GM12878 (cell line): ENCODE results near the gene GPR176. TPM values are rescaled to one million over a fixed set of nuclear protein-coding genes. Genes with fewer than 3 reads are reported as not detected.

Experiments used
- ATAC-seq: fragments of 200-7000 bp; cut with Tn5 transposase; 3 replicates; pipeline ENCODE4 v1.9.1; 2020; ENCODE audit warnings: mild to moderate bottlenecking, moderate library complexity
- BruUV-seq: library from RNA; stranded (reverse); fragments of 400-500 nt; replicated peaks from 2 replicates; lab custom pipeline; 2021; lab: Mats Ljungman, UMichigan
- CTCF ChIA-PET: fragments of 300-600 bp; sonication (Branson Sonifier 250); formaldehyde crosslinking; extraction: SDS; loops from one replicate; lab custom pipeline; 2021; ENCODE audit warnings: inconsistent platforms; lab: Yijun Ruan, JAX
- POLR2A ChIA-PET: fragments of 350-600 bp; formaldehyde crosslinking; extraction: SDS; loops from one replicate; lab custom pipeline; 2021; ENCODE audit warnings: inconsistent platforms; lab: Charles Lee
- RAD21 ChIA-PET: fragments of 300-600 bp; sonication (Branson Sonifier 250); formaldehyde crosslinking; loops from one replicate; lab custom pipeline; 2023; ENCODE audit warnings: antibody characterized with exemption; ENCODE audit not compliant: unreplicated experiment; lab: Charles Lee
- SMC1A ChIA-PET: fragments of 300-600 bp; sonication (Branson Sonifier 250); formaldehyde crosslinking; loops from one replicate; lab custom pipeline; 2023; ENCODE audit not compliant: unreplicated experiment, uncharacterized antibody; lab: Charles Lee
- DNase-seq: peaks from one replicate; pipeline ENCODE4 v3.0.0-alpha.2; 2011; ENCODE audit warnings: low read depth, low spot score
- FAIRE-seq: peaks from 3 replicates; lab custom pipeline; 2011; peaks lifted over from hg19 to GRCh38; lab: Jason Lieb, UNC
- H2AFZ ChIP-seq: 2 replicates; pipeline ENCODE4 v1.6.0; 2011; ENCODE audit warnings: low read depth, low read length, control low read depth; ENCODE audit not compliant: control insufficient read depth
- H3K27ac ChIP-seq: 2 replicates; pipeline ENCODE4 v1.5.1; 2011; ENCODE audit warnings: control low read depth; ENCODE audit not compliant: control insufficient read depth, insufficient read depth
- H3K27me3 ChIP-seq, 2 experiments: replicated peaks in 1 of 2; 2 replicates each; pipeline versions ENCODE4 v1.6.0 to v1.6.1; 2011; ENCODE audit warnings: low read length in 1 of 2; ENCODE audit not compliant: control insufficient read depth in 2 of 2, insufficient read depth in 2 of 2
- H3K36me3 ChIP-seq, 2 experiments: 2 replicates each; pipeline ENCODE4 v1.5.1; 2011; ENCODE audit warnings: low read length in 1 of 2; ENCODE audit not compliant: control insufficient read depth in 2 of 2, insufficient read depth in 2 of 2
- H3K4me1 ChIP-seq: 2 replicates; pipeline ENCODE4 v1.6.1; 2011; ENCODE audit warnings: mild to moderate bottlenecking, low read length, moderate library complexity, mixed read lengths; ENCODE audit not compliant: control insufficient read depth, insufficient read depth
- H3K4me2 ChIP-seq: 2 replicates; pipeline ENCODE4 v1.6.0; 2011; ENCODE audit warnings: control low read depth; ENCODE audit not compliant: control insufficient read depth, insufficient read depth
- H3K4me3 ChIP-seq: fragments of 200-600 bp; sonication (generic); 2 replicates; pipeline ENCODE4 v1.5.1; 2016
- H3K79me2 ChIP-seq: 2 replicates; pipeline ENCODE4 v1.6.0; 2011; ENCODE audit warnings: low read length; ENCODE audit not compliant: control insufficient read depth, insufficient read depth
- H3K9ac ChIP-seq: 2 replicates; pipeline ENCODE4 v1.8.0; 2011; ENCODE audit warnings: low read length, control low read depth, mixed read lengths; ENCODE audit not compliant: control insufficient read depth, insufficient read depth
- H3K9me3 ChIP-seq: replicated peaks from 3 replicates; pipeline ENCODE4 v1.5.1; 2011; ENCODE audit warnings: mild to moderate bottlenecking, low read length; ENCODE audit not compliant: control insufficient read depth, insufficient read depth
- H4K20me1 ChIP-seq: 2 replicates; pipeline ENCODE4 v1.6.0; 2011; ENCODE audit not compliant: control insufficient read depth, insufficient read depth
- BACH1 ChIP-seq: fragments of 450-650 bp; IDR thresholded peaks from 2 replicates; pipeline ENCODE4 v1.6.1; 2017; ENCODE audit warnings: mild to moderate bottlenecking, borderline replicate concordance
- CREM ChIP-seq: IDR thresholded peaks from 2 replicates; pipeline ENCODE4 v1.6.1; 2014; ENCODE audit warnings: antibody characterized with exemption, low read depth
- KAT2A ChIP-seq: conservative IDR thresholded peaks from 2 replicates; pipeline ENCODE4 v1.6.1; 2011; ENCODE audit warnings: low read depth, low read length; ENCODE audit not compliant: control insufficient read depth
- LARP7 ChIP-seq: fragments of 450-650 bp; IDR thresholded peaks from 2 replicates; pipeline ENCODE4 v1.6.1; 2017; ENCODE audit warnings: mild to moderate bottlenecking
- SMAD1 ChIP-seq: fragments of 450-650 bp; IDR thresholded peaks from 2 replicates; pipeline ENCODE4 v1.6.1; 2018; ENCODE audit warnings: mild to moderate bottlenecking, low read depth; ENCODE audit not compliant: partially characterized antibody
- SMARCA5 ChIP-seq: fragments of 450-650 bp; IDR thresholded peaks from 2 replicates; pipeline ENCODE4 v1.6.1; 2017; ENCODE audit warnings: mild to moderate bottlenecking
- ZNF24 ChIP-seq: fragments of 450-650 bp; IDR thresholded peaks from 2 replicates; pipeline ENCODE4 v1.6.1; 2017; ENCODE audit warnings: antibody characterized with exemption, mild to moderate bottlenecking
- WGBS: methylation state at CpG from one replicate; pipeline ENCODE4 v1.1.6; 2016; ENCODE audit warnings: low lambda C conversion rate; ENCODE audit not compliant: insufficient replicate concordance, insufficient coverage; ENCODE audit errors: missing lambda C conversion rate; 5-methylcytosine and 5-hydroxymethylcytosine counted together
- in situ Hi-C: fragments of 300-500 bp; cut with MboI; formaldehyde crosslinking; loops from 9 replicates; pipeline ENCODE4 v1.14.3; 2018; ENCODE audit warnings: mixed read lengths
- intact Hi-C: fragments of 100-400 bp; cut with micrococcal nuclease; formaldehyde crosslinking; loops from one replicate; pipeline ENCODE4 v1.14.2; 2022; ENCODE audit not compliant: unreplicated experiment
- polyA plus RNA-seq, 11 experiments: library from polyadenylated mRNA; depleted of rRNA in 4 of 11; unstranded in 6 of 11; stranded (reverse) in 5 of 11; fragments of >200 nt; fragmentation: Nextera tagmentation in 4 of 11; fragmentation: Illumina TruSeq in 1 of 11; extraction: Ambion mirVana in 4 of 11; extraction: Trizol in 1 of 11; gene quantifications; 1 replicate in 1 of 11; 2 replicates in 10 of 11; pipeline versions ENCODE4 v1.2.1 to v1.2.3, GENCODE V29; 2011 to 2016; ENCODE audit warnings: inconsistent platforms in 2 of 11, missing spikeins in 2 of 11, low read depth in 1 of 11
- total RNA-seq, 4 experiments: library from RNA; depleted of rRNA in 3 of 4; stranded (reverse); fragments of >200 nt in 3 of 4; fragmentation: Illumina TruSeq in 1 of 4; extraction: Trizol in 1 of 4; gene quantifications; 2 replicates each; pipeline versions ENCODE4 v1.2.1 to v1.2.3, GENCODE V29; 2013 to 2021
- TF ChIP-seq, protein P1 (sequence below): fragments of 450-650 bp; IDR thresholded peaks from 2 replicates; pipeline ENCODE4 v1.6.1; 2017; ENCODE audit warnings: mild to moderate bottlenecking, moderate library complexity

GPR176 gene
- total and polyA plus RNA-seq, 10 of the 15 experiments (the other 5 are each of a cell fraction or from before 2014, with no cell fraction given): 0.02 to 0.33 (median 0.16) TPM; not detected in 4

DNA sequence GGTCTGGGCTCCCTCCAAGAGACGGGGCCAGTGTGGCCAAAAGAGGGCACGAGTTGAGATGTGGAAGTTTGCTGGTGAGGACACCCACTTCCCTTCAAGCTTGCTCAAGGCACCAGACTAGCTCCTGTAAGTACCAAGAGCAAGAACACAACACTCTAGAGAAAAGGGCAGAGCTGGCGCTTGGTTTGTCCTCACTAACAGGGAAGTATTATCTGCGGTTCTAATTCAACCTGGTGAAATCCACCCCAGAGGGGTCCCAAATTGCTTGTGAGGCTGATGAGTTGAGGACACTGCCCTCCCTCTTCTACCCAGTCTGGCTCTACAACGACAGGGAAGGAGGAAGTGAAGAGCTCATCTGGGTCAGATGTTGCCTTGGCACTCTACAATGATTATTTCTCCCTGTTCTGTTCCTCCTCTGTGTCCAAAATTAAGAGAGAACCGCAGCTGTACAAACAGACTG lies 120.5 kb downstream of the GPR176 start (continued):
- TF ChIP-seq, protein P1, sequence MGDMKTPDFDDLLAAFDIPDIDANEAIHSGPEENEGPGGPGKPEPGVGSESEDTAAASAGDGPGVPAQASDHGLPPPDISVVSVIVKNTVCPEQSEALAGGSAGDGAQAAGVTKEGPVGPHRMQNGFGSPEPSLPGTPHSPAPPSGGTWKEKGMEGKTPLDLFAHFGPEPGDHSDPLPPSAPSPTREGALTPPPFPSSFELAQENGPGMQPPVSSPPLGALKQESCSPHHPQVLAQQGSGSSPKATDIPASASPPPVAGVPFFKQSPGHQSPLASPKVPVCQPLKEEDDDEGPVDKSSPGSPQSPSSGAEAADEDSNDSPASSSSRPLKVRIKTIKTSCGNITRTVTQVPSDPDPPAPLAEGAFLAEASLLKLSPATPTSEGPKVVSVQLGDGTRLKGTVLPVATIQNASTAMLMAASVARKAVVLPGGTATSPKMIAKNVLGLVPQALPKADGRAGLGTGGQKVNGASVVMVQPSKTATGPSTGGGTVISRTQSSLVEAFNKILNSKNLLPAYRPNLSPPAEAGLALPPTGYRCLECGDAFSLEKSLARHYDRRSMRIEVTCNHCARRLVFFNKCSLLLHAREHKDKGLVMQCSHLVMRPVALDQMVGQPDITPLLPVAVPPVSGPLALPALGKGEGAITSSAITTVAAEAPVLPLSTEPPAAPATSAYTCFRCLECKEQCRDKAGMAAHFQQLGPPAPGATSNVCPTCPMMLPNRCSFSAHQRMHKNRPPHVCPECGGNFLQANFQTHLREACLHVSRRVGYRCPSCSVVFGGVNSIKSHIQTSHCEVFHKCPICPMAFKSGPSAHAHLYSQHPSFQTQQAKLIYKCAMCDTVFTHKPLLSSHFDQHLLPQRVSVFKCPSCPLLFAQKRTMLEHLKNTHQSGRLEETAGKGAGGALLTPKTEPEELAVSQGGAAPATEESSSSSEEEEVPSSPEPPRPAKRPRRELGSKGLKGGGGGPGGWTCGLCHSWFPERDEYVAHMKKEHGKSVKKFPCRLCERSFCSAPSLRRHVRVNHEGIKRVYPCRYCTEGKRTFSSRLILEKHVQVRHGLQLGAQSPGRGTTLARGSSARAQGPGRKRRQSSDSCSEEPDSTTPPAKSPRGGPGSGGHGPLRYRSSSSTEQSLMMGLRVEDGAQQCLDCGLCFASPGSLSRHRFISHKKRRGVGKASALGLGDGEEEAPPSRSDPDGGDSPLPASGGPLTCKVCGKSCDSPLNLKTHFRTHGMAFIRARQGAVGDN: no peak
- no peak for TF ChIP-seq SMAD1

DNA sequence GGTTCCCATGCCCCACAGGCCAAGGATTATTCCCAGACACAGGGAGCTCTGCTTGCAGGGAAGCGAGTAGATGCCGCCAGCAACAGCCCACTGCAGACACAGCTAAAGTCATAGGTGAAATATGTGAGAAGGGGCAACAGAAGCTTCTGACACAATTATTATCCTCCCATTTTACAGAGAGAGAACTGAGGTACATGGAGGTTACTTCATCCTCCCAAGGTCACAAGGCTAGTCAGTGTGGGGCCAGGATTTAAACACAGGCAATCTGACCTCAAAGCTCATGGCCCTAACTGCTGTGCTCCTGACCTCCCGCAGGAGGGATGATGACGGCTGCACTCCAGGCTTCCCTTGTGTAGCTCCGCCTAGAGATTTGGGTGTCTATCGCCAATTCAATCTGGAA lies 121.7 kb downstream of the GPR176 start:
- no peak for ATAC-seq
- H3K4me2 ChIP-seq: no peak overlapping the region
- 77% methylated on average over 6 of the region's 6 CpGs for whole genome bisulfite sequencing
- in situ Hi-C loops: no loop called here
- H3K27ac ChIP-seq: no peak overlapping the region
- H3K9me3 ChIP-seq: no peaks in the 10 kb centered on the region
- ChIA-PET RAD21 (interaction anchor here (2.9 kb wide), 1 partner anchor 10 kb away, joined by 12 read pairs; no protein-coding TSS in a partner anchor), CTCF (interaction anchor here (0.6 to 4.9 kb wide), 7 partner anchors 10 to 1091 kb away, joined by 3 to 41 read pairs (median 4); no protein-coding TSS in a partner anchor), SMC1A (interaction anchor here (0.9 to 5.5 kb wide), 5 partner anchors 10 to 85 kb away, joined by 3 to 37 read pairs (median 4); no protein-coding TSS in a partner anchor), POLR2A (interaction anchor here (0.8 to 1.0 kb wide), 2 partner anchors 12 to 75 kb away, joined by 3 to 4 read pairs; no protein-coding TSS in a partner anchor)
- no peak for FAIRE-seq
- intact Hi-C loops: no loop called here
- no peak for DNase-seq
- no peak overlapping the region for H3K9ac ChIP-seq
- H4K20me1 ChIP-seq: no peaks in the 10 kb centered on the region
- H3K27me3 ChIP-seq: no peaks in the 10 kb centered on the region
- TF ChIP-seq SMARCA5 (no peak), KAT2A (no peak), CREM (no peak), ZNF24 (no peak), LARP7 (no peak), BACH1 (no peak)
- BruUV-seq: no TSS peak
- H2AFZ ChIP-seq: no peak overlapping the region
- H3K36me3 ChIP-seq: no peaks in the 10 kb centered on the region
- H3K4me1 ChIP-seq: no peaks in the 10 kb centered on the region
- H3K79me2 ChIP-seq: no peaks in the 10 kb centered on the region
- no peak overlapping the region for H3K4me3 ChIP-seq
